ENCODE measurements around the gene GALNS. TPM values are rescaled to one million over a fixed set of nuclear protein-coding genes. Genes with fewer than 3 reads are reported as not detected.

The GALNS gene
- total RNA-seq, 2 experiments from 2014 or later = 18.4 to 19.7 TPM

DNA sequence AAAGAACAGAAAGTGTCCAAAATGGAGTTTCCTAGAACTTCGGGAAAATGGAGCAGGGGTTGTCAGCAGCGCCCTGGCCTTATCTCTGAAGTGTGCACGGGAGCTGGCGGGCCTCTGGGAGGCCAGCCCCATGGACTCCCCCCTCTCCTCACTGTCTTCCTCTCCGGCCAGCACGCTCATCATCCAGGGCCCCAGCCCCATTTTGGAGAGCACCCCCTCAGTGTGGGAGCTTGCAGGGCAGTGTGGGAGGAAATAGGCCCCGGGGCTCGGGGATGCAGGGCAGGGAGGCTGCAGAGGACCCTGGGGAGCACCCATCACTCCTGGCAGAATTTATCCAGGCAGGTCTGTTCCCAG is 14.6 kb upstream of the GALNS start:
- TF ChIP-seq, protein P1, sequence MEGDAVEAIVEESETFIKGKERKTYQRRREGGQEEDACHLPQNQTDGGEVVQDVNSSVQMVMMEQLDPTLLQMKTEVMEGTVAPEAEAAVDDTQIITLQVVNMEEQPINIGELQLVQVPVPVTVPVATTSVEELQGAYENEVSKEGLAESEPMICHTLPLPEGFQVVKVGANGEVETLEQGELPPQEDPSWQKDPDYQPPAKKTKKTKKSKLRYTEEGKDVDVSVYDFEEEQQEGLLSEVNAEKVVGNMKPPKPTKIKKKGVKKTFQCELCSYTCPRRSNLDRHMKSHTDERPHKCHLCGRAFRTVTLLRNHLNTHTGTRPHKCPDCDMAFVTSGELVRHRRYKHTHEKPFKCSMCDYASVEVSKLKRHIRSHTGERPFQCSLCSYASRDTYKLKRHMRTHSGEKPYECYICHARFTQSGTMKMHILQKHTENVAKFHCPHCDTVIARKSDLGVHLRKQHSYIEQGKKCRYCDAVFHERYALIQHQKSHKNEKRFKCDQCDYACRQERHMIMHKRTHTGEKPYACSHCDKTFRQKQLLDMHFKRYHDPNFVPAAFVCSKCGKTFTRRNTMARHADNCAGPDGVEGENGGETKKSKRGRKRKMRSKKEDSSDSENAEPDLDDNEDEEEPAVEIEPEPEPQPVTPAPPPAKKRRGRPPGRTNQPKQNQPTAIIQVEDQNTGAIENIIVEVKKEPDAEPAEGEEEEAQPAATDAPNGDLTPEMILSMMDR (IDR thresholded peaks at IDR 0.05) = no peak
- peaks cover 13 to 15% of the 10 kb centered on the region in 2 experiments for H3K27me3 ChIP-seq (ENCODE audit: control insufficient read depth in 1 of 2, insufficient read depth in 2 of 2, low read length in 2 of 2)
- no peaks in the 10 kb centered on the region for H3K4me1 Mint-ChIP-seq (ENCODE audit: low read depth)
- no peak overlapping the region for H3K4me3 ChIP-seq (ENCODE audit: low read length)
- no peaks in the 10 kb centered on the region for H3K36me3 ChIP-seq (ENCODE audit: insufficient read depth, low read length)
- ATAC-seq (ENCODE audit: poor library complexity) (no peak), DNase-seq (no peak)
- intact Hi-C loops (cut with DNase I, micrococcal nuclease) = no loop called here
- H3K9me3 Mint-ChIP-seq = no peaks in the 10 kb centered on the region
- H3K4me1 ChIP-seq (ENCODE audit: insufficient read depth, low read length) = peaks cover 6% of the 10 kb centered on the region
- H3K27ac ChIP-seq (ENCODE audit: low read depth in 1 of 2, low read length in 2 of 2) = no peak overlapping the region
- no peak overlapping the region for H3K27ac Mint-ChIP-seq
- ChIA-PET POLR2A (no interaction called here), CTCF (no interaction called here)
- H3K36me3 Mint-ChIP-seq (ENCODE audit: low read depth) = no peaks in the 10 kb centered on the region
- peaks cover 11% of the 10 kb centered on the region for H3K27me3 Mint-ChIP-seq
- no peak overlapping the region for H3K4me3 Mint-ChIP-seq
- peaks cover 0 to 11% of the 10 kb centered on the region in 2 experiments for H3K9me3 ChIP-seq (ENCODE audit: control insufficient read depth in 1 of 2, insufficient read depth in 1 of 2, low read length in 2 of 2)

DNA sequence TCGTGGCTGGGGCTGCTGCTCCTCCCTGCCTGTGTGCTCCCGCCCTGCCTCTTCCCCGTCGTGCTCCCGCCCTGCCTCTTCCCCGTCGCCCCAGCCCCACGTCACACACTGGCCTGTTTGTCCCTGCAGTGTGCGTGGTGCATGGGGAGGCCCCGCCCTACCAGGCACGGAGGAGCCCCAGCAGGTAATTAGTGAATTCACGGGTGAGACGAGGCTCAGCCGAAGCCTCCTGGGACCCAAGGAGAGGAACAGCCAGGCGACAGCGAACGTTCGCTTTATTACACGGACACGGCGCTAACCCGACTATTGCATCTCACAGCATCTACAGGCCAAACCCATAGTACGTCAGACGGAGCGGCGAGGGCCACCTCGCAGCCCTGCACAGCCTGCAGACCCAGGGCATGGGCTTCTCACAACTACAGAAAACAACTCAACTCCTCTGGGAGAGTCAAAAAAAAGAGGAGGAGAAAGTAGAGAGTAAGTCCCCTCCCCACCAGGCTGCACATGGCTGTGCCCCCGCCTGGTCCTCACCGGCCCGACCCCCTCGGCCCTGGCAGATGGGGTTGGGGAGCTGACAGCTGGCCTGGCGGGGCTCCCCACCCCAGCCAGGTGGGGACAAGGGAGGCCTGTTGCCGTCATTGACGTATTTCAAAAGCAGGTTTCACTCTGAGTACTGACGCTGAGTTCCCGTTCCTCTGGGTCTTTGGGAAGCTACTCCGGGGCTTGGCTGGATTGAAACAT is 14.0 kb upstream of the GALNS start:
- H3K4me1 Mint-ChIP-seq (ENCODE audit: low read depth) = no peaks in the 10 kb centered on the region
- H3K4me3 Mint-ChIP-seq = peak overlapping the region; percentile 20
- Histone ChIP-seq H3K27ac (ENCODE audit: low read depth in 1 of 2, low read length in 2 of 2) (no peak overlapping the region), H3K4me3 (ENCODE audit: low read length) (no peak overlapping the region), H3K4me1 (ENCODE audit: insufficient read depth, low read length) (peaks cover 6% of the 10 kb centered on the region), H3K27me3 (ENCODE audit: control insufficient read depth in 1 of 2, insufficient read depth in 2 of 2, low read length in 2 of 2) (peaks cover 13 to 15% of the 10 kb centered on the region in 2 experiments), H3K36me3 (ENCODE audit: insufficient read depth, low read length) (no peaks in the 10 kb centered on the region), H3K9me3 (ENCODE audit: control insufficient read depth in 1 of 2, insufficient read depth in 1 of 2, low read length in 2 of 2) (peaks cover 0 to 11% of the 10 kb centered on the region in 2 experiments)
- no peak overlapping the region for H3K27ac Mint-ChIP-seq
- ATAC-seq (ENCODE audit: poor library complexity) (peak; percentile 41), DNase-seq (no peak)
- TF ChIP-seq, protein P1 (IDR thresholded peaks at IDR 0.05) = no peak
- no peaks in the 10 kb centered on the region for H3K9me3 Mint-ChIP-seq
- H3K36me3 Mint-ChIP-seq (ENCODE audit: low read depth) = no peaks in the 10 kb centered on the region
- H3K27me3 Mint-ChIP-seq = peaks cover 11% of the 10 kb centered on the region
- intact Hi-C loops (cut with DNase I, micrococcal nuclease) = no loop called here
- ChIA-PET POLR2A (no interaction called here), CTCF (no interaction called here)

DNA sequence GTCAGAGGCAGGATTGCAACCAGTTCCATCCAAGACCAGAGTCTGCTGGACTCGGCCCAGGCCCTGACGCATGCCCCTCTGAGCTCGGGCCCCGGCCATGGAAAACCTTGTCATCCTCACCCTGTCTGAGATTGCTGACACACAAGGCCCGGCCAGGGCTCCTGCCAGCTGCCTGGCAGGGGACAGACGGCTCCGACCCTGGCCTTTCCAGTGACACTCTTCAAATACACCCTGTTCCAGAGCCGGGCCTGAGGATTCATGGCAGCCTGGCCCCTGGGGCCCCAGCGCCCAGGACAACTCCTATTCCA is 12.9 kb upstream of the GALNS start:
- H3K36me3 Mint-ChIP-seq (ENCODE audit: low read depth) = no peaks in the 10 kb centered on the region
- ATAC-seq (ENCODE audit: poor library complexity) (no peak), DNase-seq (no peak)
- H3K27me3 Mint-ChIP-seq = peaks cover 11% of the 10 kb centered on the region
- ChIA-PET POLR2A (no interaction called here), CTCF (no interaction called here)
- no peak overlapping the region for H3K27ac ChIP-seq (ENCODE audit: low read depth in 1 of 2, low read length in 2 of 2)
- no peak overlapping the region for H3K4me3 Mint-ChIP-seq
- H3K9me3 Mint-ChIP-seq = no peaks in the 10 kb centered on the region
- peaks cover 0 to 5% of the 10 kb centered on the region in 2 experiments for H3K9me3 ChIP-seq (ENCODE audit: control insufficient read depth in 1 of 2, insufficient read depth in 1 of 2, low read length in 2 of 2)
- H3K27me3 ChIP-seq (ENCODE audit: control insufficient read depth in 1 of 2, insufficient read depth in 2 of 2, low read length in 2 of 2) = peaks cover 13 to 15% of the 10 kb centered on the region in 2 experiments
- H3K4me1 Mint-ChIP-seq (ENCODE audit: low read depth) = no peaks in the 10 kb centered on the region
- intact Hi-C loops (cut with DNase I, micrococcal nuclease) = no loop called here
- peaks cover 6% of the 10 kb centered on the region for H3K4me1 ChIP-seq (ENCODE audit: insufficient read depth, low read length)
- no peaks in the 10 kb centered on the region for H3K36me3 ChIP-seq (ENCODE audit: insufficient read depth, low read length)
- TF ChIP-seq, protein P1 (IDR thresholded peaks at IDR 0.05) = no peak
- no peak overlapping the region for H3K4me3 ChIP-seq (ENCODE audit: low read length)
- H3K27ac Mint-ChIP-seq = no peak overlapping the region
